Loucy (cell line): Measurements from ENCODE around the gene TTC23.

Source experiments
- H2AFZ ChIP-seq: fragments of 200-600 bp; sonication (generic); 2 replicates; pipeline ENCODE4 v1.6.0; 2016; ENCODE audit warnings: antibody characterized with exemption, mild to moderate bottlenecking, low read length, moderate library complexity
- H3F3A ChIP-seq: fragments of 200-600 bp; 2 replicates; pipeline ENCODE4 v1.6.0; 2016; ENCODE audit warnings: antibody characterized with exemption, low read depth, mild to moderate bottlenecking
- H3K27me3 ChIP-seq: fragments of 200-600 bp; sonication (generic); 2 replicates; pipeline ENCODE4 v1.6.1; 2014; ENCODE audit warnings: low read length, mild to moderate bottlenecking; ENCODE audit not compliant: insufficient read depth, poor library complexity, severe bottlenecking
- H3K36me3 ChIP-seq: fragments of 200-600 bp; sonication (generic); 2 replicates; pipeline ENCODE4 v1.6.1; 2016; ENCODE audit warnings: low read length; ENCODE audit not compliant: insufficient read depth
- H3K4me1 ChIP-seq: fragments of 200-600 bp; sonication (generic); 2 replicates; pipeline ENCODE4 v1.5.1; 2014; ENCODE audit warnings: low read length, mild to moderate bottlenecking; ENCODE audit not compliant: insufficient read depth, poor library complexity, severe bottlenecking
- H3K4me2 ChIP-seq: fragments of 200-600 bp; sonication (generic); 2 replicates; pipeline ENCODE4 v1.6.0; 2014; ENCODE audit warnings: antibody characterized with exemption, low read length, low read depth, mild to moderate bottlenecking; ENCODE audit not compliant: poor library complexity, severe bottlenecking
- H3K4me3 ChIP-seq: fragments of 200-600 bp; sonication (generic); 2 replicates; pipeline ENCODE4 v1.5.1; 2014; ENCODE audit warnings: low read length, mild to moderate bottlenecking, mixed read lengths; ENCODE audit not compliant: poor library complexity, severe bottlenecking
- H3K79me2 ChIP-seq: fragments of 200-600 bp; sonication (generic); 2 replicates; pipeline ENCODE4 v1.6.1; 2014; ENCODE audit warnings: low read length; ENCODE audit not compliant: insufficient read depth
- H3K9ac ChIP-seq: fragments of 200-600 bp; sonication (generic); 2 replicates; pipeline ENCODE4 v1.6.0; 2014; ENCODE audit warnings: mild to moderate bottlenecking, low read depth, low read length, moderate library complexity; ENCODE audit not compliant: poor library complexity, severe bottlenecking
- H3K9me2 ChIP-seq: fragments of 200-600 bp; sonication (generic); replicated peaks from 2 replicates; pipeline ENCODE4 v1.6.1; 2016; ENCODE audit warnings: low read depth, low read length, mixed read lengths
- H3K9me3 ChIP-seq: fragments of 200-600 bp; sonication (generic); 2 replicates; pipeline ENCODE4 v1.6.1; 2014; ENCODE audit warnings: mild to moderate bottlenecking, antibody characterized with exemption, low read length, low read depth; ENCODE audit not compliant: insufficient read depth
- H4K20me1 ChIP-seq: fragments of 200-600 bp; sonication (generic); 2 replicates; pipeline ENCODE4 v1.6.0; 2014; ENCODE audit warnings: antibody characterized with exemption, low read length, mild to moderate bottlenecking; ENCODE audit not compliant: insufficient read depth, poor library complexity, severe bottlenecking
- EZH2phosphoT487 ChIP-seq: fragments of 200-600 bp; IDR thresholded peaks from 2 replicates; pipeline ENCODE4 v1.6.1; 2018; ENCODE audit warnings: antibody characterized with exemption, mild to moderate bottlenecking, moderate library complexity, borderline replicate concordance
- TF ChIP-seq, protein P1 (sequence below): fragments of 200-600 bp; sonication (generic); conservative IDR thresholded peaks from 2 replicates; pipeline ENCODE4 v1.5.1; 2014; ENCODE audit warnings: mild to moderate bottlenecking, antibody characterized with exemption, low read length

Gene TTC23

DNA sequence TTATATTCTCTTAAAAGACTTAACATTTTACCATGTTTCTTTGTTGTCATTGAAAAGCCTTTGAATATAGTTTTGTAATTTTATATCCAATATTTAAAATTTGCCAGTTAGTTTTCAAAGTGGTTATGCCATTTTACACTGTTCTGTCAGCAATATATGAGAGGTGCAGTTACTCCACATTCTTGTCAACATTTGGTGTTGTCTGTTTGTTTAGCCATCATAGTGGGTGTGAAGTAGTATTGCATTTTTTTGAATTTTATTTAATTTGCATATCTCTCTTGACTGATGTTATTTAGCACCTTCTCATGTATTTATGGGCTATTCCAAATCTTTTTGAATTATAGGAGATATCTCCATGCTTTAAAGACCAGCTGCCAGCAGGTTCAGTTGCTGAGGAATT, 42.3 kb upstream of the TTC23 start:
- no peak overlapping the region for H3K9ac ChIP-seq
- no peaks in the 10 kb centered on the region for H3F3A ChIP-seq
- H3K36me3 ChIP-seq, result no peaks in the 10 kb centered on the region
- TF ChIP-seq, protein P1, sequence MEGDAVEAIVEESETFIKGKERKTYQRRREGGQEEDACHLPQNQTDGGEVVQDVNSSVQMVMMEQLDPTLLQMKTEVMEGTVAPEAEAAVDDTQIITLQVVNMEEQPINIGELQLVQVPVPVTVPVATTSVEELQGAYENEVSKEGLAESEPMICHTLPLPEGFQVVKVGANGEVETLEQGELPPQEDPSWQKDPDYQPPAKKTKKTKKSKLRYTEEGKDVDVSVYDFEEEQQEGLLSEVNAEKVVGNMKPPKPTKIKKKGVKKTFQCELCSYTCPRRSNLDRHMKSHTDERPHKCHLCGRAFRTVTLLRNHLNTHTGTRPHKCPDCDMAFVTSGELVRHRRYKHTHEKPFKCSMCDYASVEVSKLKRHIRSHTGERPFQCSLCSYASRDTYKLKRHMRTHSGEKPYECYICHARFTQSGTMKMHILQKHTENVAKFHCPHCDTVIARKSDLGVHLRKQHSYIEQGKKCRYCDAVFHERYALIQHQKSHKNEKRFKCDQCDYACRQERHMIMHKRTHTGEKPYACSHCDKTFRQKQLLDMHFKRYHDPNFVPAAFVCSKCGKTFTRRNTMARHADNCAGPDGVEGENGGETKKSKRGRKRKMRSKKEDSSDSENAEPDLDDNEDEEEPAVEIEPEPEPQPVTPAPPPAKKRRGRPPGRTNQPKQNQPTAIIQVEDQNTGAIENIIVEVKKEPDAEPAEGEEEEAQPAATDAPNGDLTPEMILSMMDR, result no peak
- no peak for TF ChIP-seq EZH2phosphoT487
- H3K4me1 ChIP-seq, result no peaks in the 10 kb centered on the region
- no peaks in the 10 kb centered on the region for H3K27me3 ChIP-seq
- H2AFZ ChIP-seq, result no peak overlapping the region
- no peaks in the 10 kb centered on the region for H3K79me2 ChIP-seq
- H3K9me2 ChIP-seq, result no peaks in the 10 kb centered on the region
- H3K4me2 ChIP-seq, result no peak overlapping the region
- no peaks in the 10 kb centered on the region for H4K20me1 ChIP-seq
- H3K4me3 ChIP-seq, result no peak overlapping the region
- H3K9me3 ChIP-seq, result no peaks in the 10 kb centered on the region

DNA sequence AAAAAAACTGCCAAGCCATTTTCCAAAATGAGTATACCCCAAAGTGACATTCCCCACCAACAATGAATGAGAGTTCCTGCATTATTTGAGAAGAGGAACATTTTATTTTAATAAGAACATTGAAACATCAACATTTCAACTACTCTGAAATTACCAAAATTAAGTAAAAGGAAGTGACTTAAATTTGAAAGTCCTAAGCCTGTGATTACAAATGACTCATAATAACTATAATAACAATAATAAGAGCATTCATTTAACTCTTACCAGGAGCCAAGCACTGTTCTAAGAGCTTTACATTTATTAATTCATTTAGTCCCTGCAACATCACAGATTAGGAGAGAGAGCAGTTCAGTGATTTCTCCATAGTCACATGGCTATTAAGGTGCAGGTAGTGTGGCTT, 34.3 kb upstream of the TTC23 start:
- Histone ChIP-seq H3K9me3 (no peaks in the 10 kb centered on the region), H4K20me1 (no peaks in the 10 kb centered on the region), H2AFZ (no peak overlapping the region), H3K9ac (no peak overlapping the region), H3K9me2 (no peaks in the 10 kb centered on the region), H3K4me2 (no peak overlapping the region), H3K79me2 (no peaks in the 10 kb centered on the region), H3K27me3 (no peaks in the 10 kb centered on the region), H3F3A (no peaks in the 10 kb centered on the region), H3K4me1 (peaks cover 23% of the 10 kb centered on the region), H3K36me3 (no peaks in the 10 kb centered on the region), H3K4me3 (no peak overlapping the region)
- no peak for TF ChIP-seq EZH2phosphoT487
- TF ChIP-seq, protein P1, result no peak

GRCh38 chr15:99282586-99282985, 33.2 kb upstream of the TTC23 start:
- no peaks in the 10 kb centered on the region for H4K20me1 ChIP-seq
- no peaks in the 10 kb centered on the region for H3K79me2 ChIP-seq
- H3F3A ChIP-seq, result no peaks in the 10 kb centered on the region
- H3K36me3 ChIP-seq, result no peaks in the 10 kb centered on the region
- H2AFZ ChIP-seq, result no peak overlapping the region
- no peak overlapping the region for H3K4me2 ChIP-seq
- no peaks in the 10 kb centered on the region for H3K9me2 ChIP-seq
- H3K9me3 ChIP-seq, result no peaks in the 10 kb centered on the region
- no peak overlapping the region for H3K4me3 ChIP-seq
- no peak for TF ChIP-seq EZH2phosphoT487
- TF ChIP-seq, protein P1, result no peak
- no peaks in the 10 kb centered on the region for H3K27me3 ChIP-seq
- peaks cover 23% of the 10 kb centered on the region for H3K4me1 ChIP-seq
- H3K9ac ChIP-seq, result no peak overlapping the region
